Fibroblast of the aortic adventitia (primary cell): Measurements from ENCODE around the gene PRMT9. TPM values are rescaled to one million over a fixed set of nuclear protein-coding genes. Genes with fewer than 3 reads are reported as not detected.
A peak's percentile ranks its signal among the peaks of the same experiment; 100 is the strongest.

Source experiments
- DNase-seq: peaks from one replicate; pipeline ENCODE4 v3.0.0-alpha.2; 2010; ENCODE audit warnings: low read depth
- H3K4me3 ChIP-seq: 2 replicates; pipeline ENCODE4 v1.5.1; 2011; ENCODE audit warnings: low read depth, mild to moderate bottlenecking, control low read depth, low read length, moderate library complexity
- CTCF ChIP-seq: IDR thresholded peaks from 2 replicates; pipeline ENCODE4 v1.5.1; 2011; ENCODE audit warnings: mild to moderate bottlenecking, low read length, control low read depth, inconsistent platforms; ENCODE audit not compliant: insufficient read depth
- total RNA-seq: library from RNA; depleted of rRNA; stranded (reverse); fragments of >200 nt; gene quantifications from 2 replicates; pipeline ENCODE4 v1.2.3, GENCODE V29; 2012; ENCODE audit warnings: low replicate concordance

PRMT9 gene
- total RNA-seq, 1 donor = 10.4 TPM

GRCh38 chr4:147625733-147626132 is 58.2 kb downstream of the PRMT9 start:
- DNase-seq = no peak
- H3K4me3 ChIP-seq = no peak overlapping the region
- no peak for TF ChIP-seq CTCF

GRCh38 chr4:147620315-147620714 is 63.6 kb downstream of the PRMT9 start:
- DNase-seq = no peak
- no peak for TF ChIP-seq CTCF

GRCh38 chr4:147617841-147618691 is 65.9 kb downstream of the PRMT9 start:
- TF ChIP-seq CTCF = no peak
- no peak for DNase-seq
- peak overlapping the region; percentile 99 for H3K4me3 ChIP-seq

More at GRCh38 chr4:147620315-147620714, 63.6 kb downstream of the PRMT9 start:
- no peak overlapping the region for H3K4me3 ChIP-seq

- H3K4me3 ChIP-seq = peak within 1 kb of the TSS; percentile 99
- peak; percentile 91 for DNase-seq
- peak; percentile 18 for TF ChIP-seq CTCF
These were observed 66.7 kb downstream of the PRMT9 start, which contains the start of gene TMEM184C for GRCh38 chr4:147617173-147617840. TSS of gene TMEM184C (plus strand) at chr4:147617397. CDS start at chr4:147617957, 560 bp downstream.

- DNase-seq = no peak
- H3K4me3 ChIP-seq = peak overlapping the region; percentile 99
- TF ChIP-seq CTCF = no peak
These were observed 67.2 kb downstream of the PRMT9 start for GRCh38 chr4:147616849-147617172.

- TF ChIP-seq CTCF = no peak
- DNase-seq = peak; percentile 47
- H3K4me3 ChIP-seq = no peak overlapping the region
These were observed 73.3 kb downstream of the PRMT9 start for GRCh38 chr4:147610686-147611085.
